A673 (cell line): ENCODE data around the gene ING4.

ENCODE experiments used
- EZH2 ChIP-seq: fragments of 200-600 bp; sonication (generic); IDR thresholded peaks from 2 replicates; pipeline ENCODE4 v1.6.1; 2017; ENCODE audit warnings: borderline replicate concordance, low read depth, mild to moderate bottlenecking, mixed read lengths, antibody characterized with exemption, low read length; ENCODE audit not compliant: poor library complexity, severe bottlenecking
- TF ChIP-seq, protein P1 (sequence below): fragments of 300-800, 200-600 bp; sonication (generic); conservative IDR thresholded peaks from 2 replicates; pipeline ENCODE4 v1.5.1; 2017; ENCODE audit warnings: low read depth, mild to moderate bottlenecking, antibody characterized with exemption, low read length, moderate library complexity, mixed read lengths

DNA sequence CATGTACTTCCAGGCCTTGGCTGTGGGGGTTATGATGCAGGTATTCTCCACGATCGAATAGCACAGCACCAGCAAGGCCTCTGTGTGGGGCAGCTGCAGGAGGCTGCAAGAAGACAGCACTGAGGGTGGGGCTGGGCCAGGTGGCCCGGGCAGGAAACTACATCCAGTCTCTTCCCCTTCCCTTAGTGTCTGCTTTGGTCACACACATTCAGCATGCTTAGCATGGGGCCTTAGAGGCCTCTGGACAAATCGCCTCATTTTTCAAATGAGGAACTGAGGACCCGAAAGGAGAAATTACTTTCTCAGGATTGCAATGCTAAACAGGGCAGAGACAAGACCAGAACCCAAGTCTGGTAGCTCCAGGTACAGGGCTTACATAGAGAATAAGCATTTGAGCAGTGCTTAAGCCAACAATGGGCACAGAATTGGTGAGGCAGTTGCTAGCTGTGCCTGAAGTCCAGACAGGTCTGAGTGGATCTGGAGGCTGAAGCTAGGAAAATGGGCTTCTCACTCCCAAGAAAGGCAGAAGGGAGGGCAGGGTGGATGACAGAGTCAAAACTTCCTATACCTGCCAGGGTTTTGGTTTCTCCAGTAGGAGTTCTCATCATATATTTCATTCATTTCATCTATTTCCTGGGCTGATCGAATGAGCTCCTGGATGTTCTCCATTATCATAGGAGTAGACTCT lies 19.2 kb downstream of the ING4 start:
- TF ChIP-seq, protein P1, sequence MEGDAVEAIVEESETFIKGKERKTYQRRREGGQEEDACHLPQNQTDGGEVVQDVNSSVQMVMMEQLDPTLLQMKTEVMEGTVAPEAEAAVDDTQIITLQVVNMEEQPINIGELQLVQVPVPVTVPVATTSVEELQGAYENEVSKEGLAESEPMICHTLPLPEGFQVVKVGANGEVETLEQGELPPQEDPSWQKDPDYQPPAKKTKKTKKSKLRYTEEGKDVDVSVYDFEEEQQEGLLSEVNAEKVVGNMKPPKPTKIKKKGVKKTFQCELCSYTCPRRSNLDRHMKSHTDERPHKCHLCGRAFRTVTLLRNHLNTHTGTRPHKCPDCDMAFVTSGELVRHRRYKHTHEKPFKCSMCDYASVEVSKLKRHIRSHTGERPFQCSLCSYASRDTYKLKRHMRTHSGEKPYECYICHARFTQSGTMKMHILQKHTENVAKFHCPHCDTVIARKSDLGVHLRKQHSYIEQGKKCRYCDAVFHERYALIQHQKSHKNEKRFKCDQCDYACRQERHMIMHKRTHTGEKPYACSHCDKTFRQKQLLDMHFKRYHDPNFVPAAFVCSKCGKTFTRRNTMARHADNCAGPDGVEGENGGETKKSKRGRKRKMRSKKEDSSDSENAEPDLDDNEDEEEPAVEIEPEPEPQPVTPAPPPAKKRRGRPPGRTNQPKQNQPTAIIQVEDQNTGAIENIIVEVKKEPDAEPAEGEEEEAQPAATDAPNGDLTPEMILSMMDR, result no peak
- TF ChIP-seq EZH2, result no peak
